Stimulated activated CD8-positive, alpha-beta memory T cell treated with anti-CD3 and anti-CD28 coated beads, Interleukin-15, amount 100 ng/mL, for 48 hours (primary cell): ENCODE results near the gene ARHGAP26.
"Not testable (repeated sequence)": the region's sequence is repeated elsewhere in the genome, so short reads cannot be mapped to it uniquely, and the experiment has no call there.

Experiments
- DNase-seq, 2 donors: peaks; one replicate each; pipeline ENCODE4 v3.0.0-alpha.2; 2020; ENCODE audit warnings: low read depth in 2 of 2

ARHGAP26 gene

DNA sequence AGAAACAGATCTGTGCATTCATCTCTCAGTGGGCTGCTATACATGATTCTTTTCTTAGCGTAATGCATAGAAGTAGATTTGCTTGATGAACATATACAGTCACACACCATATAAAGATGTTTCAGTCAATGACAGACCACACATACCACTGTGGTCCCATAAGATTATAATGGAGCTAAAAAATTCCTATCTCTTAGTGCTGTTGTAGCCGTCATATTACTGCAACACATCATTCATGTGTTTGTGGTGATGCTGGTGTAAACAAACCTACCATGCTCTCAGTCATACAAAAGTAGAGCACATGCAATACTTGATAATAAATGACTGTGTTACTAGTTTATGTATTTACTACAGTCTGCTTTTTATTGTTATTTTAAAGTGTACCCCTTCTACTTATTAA, 214.3 kb downstream of the ARHGAP26 start:
- no peak for DNase-seq

DNA sequence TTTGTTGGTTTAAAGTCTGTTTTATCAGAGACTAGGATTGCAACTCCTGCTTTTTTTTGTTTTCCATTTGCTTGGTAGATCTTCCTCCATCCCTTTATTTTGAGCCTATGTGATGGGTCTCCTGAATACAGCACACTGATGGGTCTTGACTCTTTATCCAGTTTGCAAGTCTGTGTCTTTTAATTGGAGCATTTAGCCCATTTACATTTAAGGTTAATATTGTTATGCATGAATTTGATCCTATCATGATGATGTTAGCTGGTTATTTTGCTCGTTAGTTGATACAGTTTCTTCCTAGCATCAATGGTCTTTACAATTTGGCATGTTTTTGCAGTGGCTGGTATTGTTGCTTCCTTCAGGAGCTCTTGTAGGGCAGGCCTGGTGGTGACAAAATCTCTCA, 219.1 kb downstream of the ARHGAP26 start:
- DNase-seq, result not testable (repeated sequence)

DNA sequence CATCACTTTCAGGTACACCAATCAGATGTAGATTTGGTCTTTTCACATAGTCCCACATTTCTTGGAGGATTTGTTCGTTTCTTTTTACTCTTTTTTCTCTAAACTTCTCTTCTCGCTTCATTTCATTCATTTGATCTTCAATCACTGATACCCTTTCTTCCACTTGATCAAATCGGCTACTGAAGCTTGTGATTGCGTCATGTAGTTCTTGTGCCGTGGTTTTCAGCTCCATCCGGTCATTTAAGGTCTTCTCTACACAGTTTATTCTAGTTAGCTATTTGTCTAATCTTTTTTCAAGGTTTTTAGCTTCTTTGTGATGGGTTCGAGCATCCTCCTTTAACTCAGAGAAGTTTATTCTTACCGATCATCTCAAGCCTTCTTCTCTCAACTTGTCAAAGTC, 219.9 kb downstream of the ARHGAP26 start:
- not testable (repeated sequence) for DNase-seq

DNA sequence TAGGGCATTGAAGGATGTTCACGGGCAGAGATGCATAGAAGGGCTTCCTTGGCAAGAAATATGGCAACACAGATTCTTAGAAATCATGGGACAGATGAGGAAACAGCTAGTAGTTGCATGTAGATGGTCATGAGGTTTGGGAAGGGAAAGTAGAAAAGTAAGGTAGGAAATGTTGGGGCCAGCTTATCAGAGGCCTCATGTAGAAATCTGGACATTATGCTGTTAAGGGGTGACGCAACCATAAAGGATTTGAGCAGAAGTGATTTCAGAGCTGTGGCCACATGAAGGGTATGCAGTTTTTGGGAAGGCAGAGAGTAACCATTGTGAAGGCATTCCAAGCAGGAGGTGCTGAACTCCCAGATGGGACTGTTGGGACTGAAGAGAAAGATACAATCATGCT, 224.0 kb downstream of the ARHGAP26 start:
- DNase-seq, result no peak

DNA sequence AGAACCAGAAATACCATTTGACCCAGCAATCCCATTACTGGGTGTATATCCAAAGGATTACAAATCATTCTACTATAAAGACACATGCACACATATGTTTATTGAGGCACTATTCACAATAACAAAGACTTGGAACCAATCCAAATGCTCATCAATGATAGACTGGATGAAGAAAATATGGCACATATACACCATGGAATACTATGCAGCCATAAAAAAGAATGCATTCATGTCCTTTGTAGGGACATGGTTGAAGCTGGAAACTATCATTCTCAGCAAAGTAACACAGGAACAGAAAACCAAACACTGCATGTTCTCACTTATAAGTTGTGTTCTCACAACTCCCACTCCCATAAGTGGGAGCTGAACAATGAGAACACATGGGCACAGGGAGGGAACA, 225.4 kb downstream of the ARHGAP26 start:
- DNase-seq, result not testable (repeated sequence)

DNA sequence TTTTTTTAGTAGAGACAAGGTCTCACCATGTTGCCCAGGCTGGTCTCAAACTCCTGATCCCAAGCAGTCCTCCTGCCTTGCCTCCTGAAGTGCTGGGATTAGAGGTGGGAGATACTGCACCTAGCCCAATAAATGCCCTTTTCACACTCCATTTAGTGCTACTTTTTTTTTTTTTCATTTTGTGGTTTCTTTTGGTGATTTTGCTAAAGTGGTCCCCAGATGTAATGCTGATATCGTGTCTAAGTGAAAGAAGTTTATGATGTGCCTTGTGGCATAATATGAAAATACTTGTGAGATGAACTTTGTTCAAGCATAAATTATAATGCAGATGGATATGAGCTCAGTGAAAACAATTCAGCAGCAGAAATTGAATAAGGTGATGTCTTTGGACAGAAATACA, 227.4 kb downstream of the ARHGAP26 start:
- DNase-seq, result no peak

DNA sequence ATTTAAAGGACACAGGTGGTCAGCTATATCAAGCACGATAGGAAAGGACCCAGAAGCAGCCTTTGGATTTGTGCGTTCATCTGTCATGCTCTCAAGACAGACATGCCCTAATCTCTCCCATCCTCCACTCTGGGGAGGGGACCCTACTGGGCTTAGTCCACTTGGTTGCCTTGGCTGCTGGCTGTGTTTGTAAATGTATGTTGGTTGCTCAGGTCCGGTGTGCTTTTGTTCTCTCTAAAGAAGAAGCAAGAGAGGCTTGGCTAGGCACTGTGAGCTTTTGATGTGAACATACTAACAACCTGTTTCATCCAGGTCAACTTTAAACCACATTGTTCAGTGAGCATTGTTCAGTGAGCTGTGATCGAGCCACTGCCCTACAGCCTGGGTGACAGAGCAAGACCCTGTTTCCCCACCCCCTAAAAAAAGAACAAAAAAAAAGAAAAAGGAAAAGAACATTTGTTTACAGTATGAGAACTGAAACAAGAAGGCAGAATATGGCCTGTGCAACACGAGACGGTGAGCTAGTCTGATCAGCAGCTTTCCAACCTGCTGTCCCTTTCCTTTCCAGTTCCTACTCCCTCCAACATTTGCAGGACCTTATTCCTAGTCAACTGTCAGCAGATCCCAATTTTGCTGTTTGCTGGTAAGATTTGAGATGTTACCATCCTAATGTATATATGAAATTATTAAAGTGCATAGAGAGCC, 228.3 kb downstream of the ARHGAP26 start:
- no peak for DNase-seq

DNA sequence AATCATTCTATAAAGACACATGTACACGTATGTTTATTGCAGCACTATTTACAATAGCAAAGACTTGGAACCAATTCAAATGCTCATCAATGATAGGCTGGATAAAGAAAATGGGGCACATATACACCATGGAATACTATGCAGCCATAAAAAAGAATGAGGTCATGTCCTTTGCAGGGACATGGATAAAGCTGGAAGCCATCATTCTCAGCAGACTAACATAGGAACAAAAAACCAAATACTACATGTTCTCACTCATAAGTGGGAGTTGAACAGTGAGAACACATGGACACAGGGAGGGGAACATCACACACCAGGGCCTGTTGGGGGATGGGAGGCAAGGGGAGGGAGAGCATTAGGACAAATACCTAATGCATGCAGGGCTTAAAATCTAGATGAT, 230.4 kb downstream of the ARHGAP26 start:
- not testable (repeated sequence) for DNase-seq

DNA sequence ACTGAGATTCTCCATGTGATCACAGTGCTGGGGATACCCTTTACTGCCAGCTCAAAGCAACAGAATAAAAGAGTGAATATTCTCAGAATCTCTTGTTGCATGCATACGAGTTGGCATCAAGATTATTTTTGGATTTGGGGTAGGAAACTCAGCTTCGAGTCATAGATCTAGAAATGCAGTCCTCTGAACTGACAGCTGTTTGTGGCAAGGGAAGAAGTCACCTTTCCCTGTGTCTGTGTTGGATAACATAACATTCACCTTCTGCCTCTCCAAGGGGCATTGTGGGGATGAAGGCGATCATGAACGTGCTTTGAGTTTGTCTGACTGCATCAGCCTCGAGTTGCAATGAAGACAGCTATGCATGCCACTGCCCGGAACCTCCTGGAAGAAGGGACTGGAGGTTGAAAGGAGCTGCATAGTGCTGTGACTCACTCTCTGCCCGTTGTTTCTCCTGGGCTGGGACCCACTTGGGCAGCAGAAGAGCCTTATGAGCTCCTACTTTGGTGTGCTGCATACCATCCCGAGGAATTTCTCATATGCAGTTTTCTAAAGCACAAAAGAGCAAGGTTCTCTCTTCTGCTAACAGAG, 231.7 kb downstream of the ARHGAP26 start:
- no peak for DNase-seq

DNA sequence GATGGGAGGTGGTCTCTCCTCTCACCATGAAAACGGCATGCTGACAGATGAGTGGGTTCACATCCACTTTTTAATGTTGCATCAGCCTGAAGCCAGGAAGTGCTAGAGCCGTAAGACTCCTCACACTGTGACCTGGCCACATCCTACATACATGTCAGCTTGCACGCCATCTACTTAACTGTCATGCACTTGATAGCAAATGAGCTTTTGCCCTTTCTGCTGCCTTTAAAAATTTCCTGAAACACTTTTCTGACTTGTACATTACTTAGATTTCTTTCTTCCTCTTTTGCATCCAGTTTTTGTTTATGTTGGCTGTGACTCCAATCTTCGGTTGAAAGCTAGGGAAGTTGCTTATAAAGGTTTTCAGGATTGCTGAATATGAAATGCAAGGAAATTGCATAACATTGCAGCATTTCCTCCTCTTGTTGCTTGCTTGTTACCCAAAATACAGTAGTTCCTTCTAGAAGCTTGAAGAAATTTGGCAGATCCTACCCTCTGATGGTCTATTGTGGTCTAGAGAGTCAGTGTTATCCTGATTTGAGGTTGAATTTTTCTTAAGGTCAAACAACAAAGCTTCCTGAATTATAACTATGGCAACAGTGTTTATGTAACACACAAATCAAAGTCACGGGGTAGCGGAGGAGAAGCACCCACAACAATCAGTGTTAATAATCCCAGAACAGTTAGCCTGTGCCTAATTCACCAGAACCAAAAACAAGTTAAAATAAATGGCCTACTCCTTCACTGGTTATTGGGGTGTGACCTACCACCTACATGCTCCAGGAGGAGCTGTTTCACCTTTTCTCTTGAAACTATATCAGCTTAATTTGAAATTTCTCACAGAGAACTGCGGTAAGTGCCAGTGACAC, 232.5 kb downstream of the ARHGAP26 start:
- peak; percentile 42 to 53 for DNase-seq

DNA sequence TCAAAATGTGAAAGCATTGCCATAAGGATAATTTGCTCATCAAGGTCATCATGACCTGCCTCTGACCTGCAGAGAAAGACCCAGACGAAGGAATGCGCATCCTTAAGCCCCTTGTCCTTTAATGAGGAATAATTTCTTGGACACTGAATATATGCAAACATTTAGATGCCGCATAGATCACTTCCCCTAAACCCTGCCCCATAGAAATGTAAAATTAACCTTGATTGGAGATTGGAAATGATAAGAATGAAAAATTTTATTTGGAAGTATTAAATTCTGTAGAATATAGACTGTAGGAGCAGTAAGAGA, 233.1 kb downstream of the ARHGAP26 start:
- DNase-seq, result no peak

DNA sequence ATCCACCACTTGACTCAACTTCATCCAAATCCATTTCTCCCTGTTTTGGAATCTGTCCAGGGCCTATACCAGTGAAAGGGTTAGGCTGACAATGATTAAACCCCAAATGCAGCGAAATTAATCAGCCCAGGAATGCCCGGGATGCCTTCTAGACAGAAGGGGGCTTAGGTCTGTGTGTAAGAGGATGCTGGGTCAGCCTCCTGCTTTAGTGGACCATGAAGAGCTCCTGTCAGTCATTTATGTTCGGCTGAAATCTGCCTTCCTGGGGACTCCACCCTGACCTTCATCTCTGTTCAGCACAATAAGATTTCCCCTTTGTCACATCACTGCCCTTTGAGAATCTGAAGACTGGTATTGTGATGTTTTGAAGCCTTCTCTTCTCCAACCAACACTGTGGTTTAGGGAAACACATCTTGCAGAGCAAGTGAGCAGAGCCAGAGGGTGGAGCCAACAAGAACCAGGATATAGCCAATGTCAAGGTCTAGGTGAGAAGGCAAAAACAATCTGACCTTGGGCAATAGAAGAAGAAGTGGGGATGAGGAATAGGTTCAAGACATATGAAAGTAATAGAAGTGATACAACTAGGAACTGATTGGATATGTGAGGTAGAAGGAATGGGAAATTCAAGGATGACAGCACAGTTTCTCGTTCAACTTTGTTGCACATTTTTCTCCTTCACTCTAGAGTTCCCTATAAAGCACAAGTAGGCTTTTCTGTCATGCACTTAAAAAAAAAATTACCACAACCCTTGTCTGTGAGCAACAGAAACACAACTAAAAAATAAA, 234.4 kb downstream of the ARHGAP26 start:
- no peak for DNase-seq

DNA sequence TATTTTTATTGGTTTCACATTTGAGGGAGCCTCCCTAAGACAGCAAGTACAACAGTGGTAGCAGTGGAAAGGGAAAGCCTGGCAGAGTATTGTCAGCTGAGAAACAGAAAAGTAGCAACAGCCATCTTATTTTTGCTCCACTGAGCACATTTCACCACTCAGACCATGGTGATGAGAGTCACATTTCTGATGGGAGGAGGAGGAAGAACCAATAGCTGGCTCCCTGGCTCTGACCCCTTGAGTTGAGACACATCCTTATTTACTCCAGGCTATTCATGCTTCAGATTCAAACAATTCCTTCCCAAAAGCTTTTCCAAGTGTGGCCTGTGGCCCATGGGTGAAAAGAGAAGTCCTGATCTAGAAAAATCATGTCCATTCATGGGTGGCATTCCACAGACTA, 236.3 kb downstream of the ARHGAP26 start:
- no peak for DNase-seq

DNA sequence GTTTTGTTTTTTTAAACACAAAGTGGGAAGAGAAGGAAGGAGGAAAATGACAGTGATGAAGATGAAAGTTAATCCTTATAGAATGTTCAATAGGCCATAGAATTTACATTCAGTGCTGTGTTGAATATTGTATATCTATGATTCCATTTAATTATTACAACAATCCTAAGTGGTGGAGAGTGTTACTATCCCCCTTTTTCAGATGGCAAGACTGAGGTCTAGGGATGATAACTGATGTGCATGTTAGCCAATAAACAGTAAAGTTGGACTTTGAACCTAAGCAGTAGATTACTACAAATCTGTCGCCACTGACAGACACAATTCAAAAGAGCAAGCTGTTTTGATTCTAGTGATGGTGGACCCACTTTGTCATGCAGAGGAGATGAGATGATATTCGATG, 237.9 kb downstream of the ARHGAP26 start:
- DNase-seq, result no peak

DNA sequence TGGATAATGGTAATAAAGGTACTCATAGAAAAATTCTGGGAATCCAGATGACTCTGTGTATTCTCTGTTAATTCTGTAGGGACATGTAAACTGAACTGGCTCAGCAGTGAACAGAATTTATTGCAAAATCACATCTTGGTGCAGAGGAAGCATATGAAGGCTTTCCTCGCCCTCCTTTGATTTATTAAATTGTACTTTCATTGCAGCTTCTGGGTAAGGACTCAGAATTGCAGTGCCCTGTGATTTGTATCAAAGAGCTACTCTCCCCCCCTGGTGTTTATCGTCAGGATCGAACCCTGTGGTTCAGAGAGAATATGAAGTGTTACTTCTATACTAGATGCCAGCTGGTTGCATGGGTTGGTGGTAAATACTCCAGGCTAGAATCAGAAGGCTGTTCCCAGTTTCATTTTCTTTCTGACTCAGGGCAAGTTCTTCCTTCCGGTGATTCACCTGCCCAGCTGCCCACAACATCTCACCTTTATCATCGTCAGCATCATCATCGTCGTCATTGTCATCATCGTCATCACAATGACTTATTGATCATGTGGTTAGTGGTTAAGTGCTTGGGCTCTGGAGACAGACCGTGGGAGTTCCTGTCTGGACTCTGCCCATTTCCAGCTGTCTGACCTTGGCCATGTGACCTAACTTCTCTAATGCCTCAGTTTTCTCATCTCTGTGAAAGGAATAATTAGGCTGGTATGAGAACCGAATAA, 238.8 kb downstream of the ARHGAP26 start:
- peak; percentile 68 to 74 for DNase-seq

DNA sequence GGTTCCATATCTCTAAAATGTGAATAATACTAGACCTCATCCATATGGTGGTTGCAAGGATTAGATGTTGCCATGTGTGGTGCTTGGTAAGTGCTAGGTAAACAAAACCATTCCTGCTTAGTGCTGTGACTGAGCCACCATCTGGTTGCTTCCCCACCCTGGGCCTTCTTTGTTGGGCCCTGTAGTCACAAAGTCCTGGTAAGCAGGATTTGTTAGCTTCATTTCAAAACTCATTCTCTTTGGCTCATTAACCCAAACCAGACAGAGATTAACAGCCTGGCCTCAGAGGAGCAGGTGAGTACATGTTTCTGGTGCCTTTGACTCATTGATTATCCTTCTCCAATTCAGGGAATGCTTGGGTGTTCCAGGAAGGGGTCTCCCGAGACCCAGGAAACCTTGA, 240.2 kb downstream of the ARHGAP26 start:
- no peak for DNase-seq

DNA sequence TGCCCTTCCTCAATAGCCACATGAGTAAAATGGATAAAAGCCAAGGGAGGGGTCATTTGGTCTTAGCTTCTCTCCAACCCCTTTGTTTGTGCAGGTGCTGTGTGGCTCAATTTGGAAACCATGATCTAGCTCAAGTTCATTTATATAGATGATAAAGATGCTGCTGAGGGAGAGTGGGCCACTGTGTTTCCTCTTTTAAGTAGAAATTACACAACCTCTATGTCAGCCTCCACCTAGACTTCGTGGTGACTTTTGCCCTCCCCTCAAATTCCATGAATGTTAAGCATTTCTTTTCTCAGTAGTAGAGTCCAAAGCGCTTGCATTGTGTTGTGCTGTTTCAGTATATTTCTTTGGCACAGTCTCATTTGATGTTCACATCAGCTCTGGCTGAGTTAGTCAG, 241.4 kb downstream of the ARHGAP26 start:
- no peak for DNase-seq

DNA sequence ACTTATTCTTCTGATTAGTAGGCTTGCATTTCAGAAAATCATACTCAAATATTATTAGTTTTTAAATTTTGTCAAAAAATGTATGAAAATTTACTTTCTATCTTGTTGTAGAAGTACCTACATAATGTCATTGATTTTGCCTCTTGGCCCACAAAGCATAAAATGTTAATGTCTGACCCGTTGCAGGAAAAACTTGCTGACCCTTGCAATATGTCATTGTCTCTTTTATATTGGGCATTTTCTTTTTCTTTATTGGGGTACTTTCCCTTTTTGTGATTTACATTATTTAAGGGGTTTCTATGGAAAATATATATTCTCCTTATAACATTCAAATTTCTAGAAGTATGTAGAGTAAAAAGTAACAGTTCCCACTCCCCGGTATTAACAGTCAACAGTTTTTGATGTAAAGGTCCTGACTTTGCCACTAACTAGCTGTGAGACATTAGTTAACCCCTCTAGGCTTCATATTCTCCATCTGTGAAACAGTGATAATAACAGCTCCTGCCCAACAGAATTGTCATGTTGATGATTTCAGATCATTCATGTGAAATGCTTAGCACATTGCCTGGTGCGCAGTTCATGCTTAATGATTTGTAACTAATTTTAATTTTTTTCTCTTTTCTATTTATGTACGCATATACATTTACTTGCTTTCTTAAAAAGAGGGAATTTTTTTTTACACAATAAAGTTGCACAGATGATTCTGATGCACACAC, 243.2 kb downstream of the ARHGAP26 start:
- DNase-seq, result no peak

DNA sequence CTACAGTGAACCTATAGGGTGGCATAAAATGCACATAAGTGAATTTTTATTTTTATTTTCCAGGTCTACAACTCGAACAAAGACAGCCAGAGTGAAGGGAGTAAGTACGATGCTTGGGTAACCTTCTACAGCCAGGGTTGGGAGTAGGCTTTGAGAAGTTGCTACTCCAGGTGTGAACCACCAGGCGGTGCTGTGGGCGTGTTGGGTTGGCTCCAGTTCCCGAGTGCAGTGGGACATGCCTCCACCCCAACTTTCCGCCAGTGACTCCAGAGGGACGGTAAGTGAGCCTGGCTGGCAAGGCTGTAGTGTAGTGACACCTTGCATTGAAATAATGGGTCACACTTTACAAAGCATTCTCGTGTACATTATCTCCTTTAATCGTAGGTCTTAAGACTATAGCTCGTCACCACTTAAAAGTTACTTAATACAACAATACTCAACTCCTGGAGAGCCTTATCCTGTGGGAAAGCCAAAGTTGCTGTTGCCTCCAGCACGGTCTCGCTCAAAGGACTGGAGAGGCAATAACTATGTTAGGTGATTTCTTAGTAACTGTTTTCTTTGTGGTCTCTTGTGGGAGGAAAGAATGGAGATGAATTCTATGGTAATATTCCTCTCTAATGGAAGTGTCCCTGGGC, 244.0 kb downstream of the ARHGAP26 start:
- no peak for DNase-seq

DNA sequence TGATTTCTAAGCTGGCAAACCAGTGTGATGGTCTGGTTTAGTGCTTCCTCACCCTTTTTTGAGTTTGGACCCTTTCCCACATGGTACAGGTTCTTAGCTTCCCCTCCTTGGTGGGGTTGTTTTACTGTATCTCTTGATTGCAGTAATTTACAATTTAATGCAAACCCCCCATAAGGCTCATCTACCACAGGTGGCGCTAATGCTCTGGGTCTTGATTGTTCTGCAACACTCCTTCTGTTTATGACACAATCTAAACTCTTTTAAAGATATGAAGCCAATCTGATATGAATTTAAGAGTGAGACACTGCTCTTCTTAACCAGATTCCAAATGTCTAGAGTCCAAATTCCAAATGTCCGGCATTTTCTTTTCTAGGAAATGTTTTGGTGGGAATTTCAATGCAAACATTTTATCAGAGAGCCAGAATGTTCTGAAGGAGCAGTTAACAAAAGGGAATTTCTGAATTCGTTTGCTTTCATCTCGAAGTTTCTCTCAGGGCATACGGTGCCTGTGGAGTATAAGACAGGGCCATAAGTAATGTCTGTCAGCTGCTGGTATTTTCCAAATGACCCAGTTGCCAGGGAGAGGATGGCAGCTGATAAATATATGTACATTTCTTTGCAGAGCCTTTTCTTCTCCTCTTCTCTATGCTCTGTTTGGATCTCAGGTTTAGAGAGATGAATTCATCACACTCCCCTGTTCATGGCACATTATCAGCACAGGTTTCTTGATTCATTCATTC, 246.8 kb downstream of the ARHGAP26 start:
- no peak for DNase-seq
